ENCODE data around the gene SLC9A2. TPM values are rescaled to one million over a fixed set of nuclear protein-coding genes. Genes with fewer than 3 reads are reported as not detected.

The SLC9A2 gene
- total RNA-seq, 1 donor from 2014 or later, result 0.32 TPM

GRCh38 chr2:102661846-102662245 lies 42.5 kb downstream of the SLC9A2 start:
- Histone ChIP-seq H3K4me1 (ENCODE audit: insufficient read depth, low read length) (no peaks in the 10 kb centered on the region), H4K20me1 (ENCODE audit: insufficient read depth, low read length) (no peaks in the 10 kb centered on the region), H3K79me2 (ENCODE audit: insufficient read depth, low read length) (no peaks in the 10 kb centered on the region), H3K27ac (ENCODE audit: low read depth, low read length) (no peak overlapping the region), H3K4me2 (ENCODE audit: low read length) (no peak overlapping the region), H3K36me3 (ENCODE audit: insufficient read depth, low read length) (no peaks in the 10 kb centered on the region), H2AFZ (ENCODE audit: low read depth, low read length) (no peak overlapping the region), H3K4me3 (ENCODE audit: insufficient read depth, low read depth, low read length) (no peak overlapping the region), H3K9me3 (ENCODE audit: insufficient read depth, low read depth, low read length) (peaks cover 5% of the 10 kb centered on the region), H3K9ac (ENCODE audit: low read length) (no peak overlapping the region), H3K27me3 (ENCODE audit: insufficient read depth, low read length) (no peaks in the 10 kb centered on the region)
- no peak for FAIRE-seq
- no peak for DNase-seq (ENCODE audit: low read depth)
- H3K9me3 Mint-ChIP-seq (ENCODE audit: unreplicated experiment), result no peaks in the 10 kb centered on the region
- H3K27ac Mint-ChIP-seq (ENCODE audit: unreplicated experiment), result no peak overlapping the region
- H3K4me3 Mint-ChIP-seq (ENCODE audit: unreplicated experiment), result no peak overlapping the region
- no peaks in the 10 kb centered on the region for H3K36me3 Mint-ChIP-seq (ENCODE audit: low read depth, unreplicated experiment)
- H3K4me1 Mint-ChIP-seq (ENCODE audit: low read depth, unreplicated experiment), result peaks cover 6% of the 10 kb centered on the region
- H3K27me3 Mint-ChIP-seq (ENCODE audit: low read depth, unreplicated experiment), result peaks cover 7% of the 10 kb centered on the region
- TF ChIP-seq EZH2 (IDR thresholded peaks at IDR 0.05; ENCODE audit: insufficient read depth, low read length) (no peak), CTCF (IDR thresholded peaks at IDR 0.05; ENCODE audit: insufficient read depth, low read depth, low read length) (no peak)

- TF ChIP-seq CTCF (IDR thresholded peaks at IDR 0.05; ENCODE audit: insufficient read depth, low read depth, low read length) (no peak), EZH2 (IDR thresholded peaks at IDR 0.05; ENCODE audit: insufficient read depth, low read length) (no peak)
- no peak overlapping the region for H3K4me3 Mint-ChIP-seq (ENCODE audit: unreplicated experiment)
- Histone ChIP-seq H3K79me2 (ENCODE audit: insufficient read depth, low read length) (no peaks in the 10 kb centered on the region), H3K4me1 (ENCODE audit: insufficient read depth, low read length) (no peaks in the 10 kb centered on the region), H3K36me3 (ENCODE audit: insufficient read depth, low read length) (no peaks in the 10 kb centered on the region), H3K27me3 (ENCODE audit: insufficient read depth, low read length) (no peaks in the 10 kb centered on the region), H3K4me3 (ENCODE audit: insufficient read depth, low read depth, low read length) (no peak overlapping the region), H4K20me1 (ENCODE audit: insufficient read depth, low read length) (no peaks in the 10 kb centered on the region), H3K27ac (ENCODE audit: low read depth, low read length) (no peak overlapping the region), H3K9ac (ENCODE audit: low read length) (no peak overlapping the region), H3K4me2 (ENCODE audit: low read length) (no peak overlapping the region), H2AFZ (ENCODE audit: low read depth, low read length) (no peak overlapping the region), H3K9me3 (ENCODE audit: insufficient read depth, low read depth, low read length) (peaks cover under 1% of the 10 kb centered on the region)
- no peaks in the 10 kb centered on the region for H3K9me3 Mint-ChIP-seq (ENCODE audit: unreplicated experiment)
- H3K27me3 Mint-ChIP-seq (ENCODE audit: low read depth, unreplicated experiment), result peaks cover 7% of the 10 kb centered on the region
- H3K4me1 Mint-ChIP-seq (ENCODE audit: low read depth, unreplicated experiment), result peaks cover 6% of the 10 kb centered on the region
- DNase-seq (ENCODE audit: low read depth) (no peak), FAIRE-seq (no peak)
- H3K27ac Mint-ChIP-seq (ENCODE audit: unreplicated experiment), result no peak overlapping the region
- H3K36me3 Mint-ChIP-seq (ENCODE audit: low read depth, unreplicated experiment), result no peaks in the 10 kb centered on the region
Observed at GRCh38 chr2:102662833-102663232, 43.5 kb downstream of the SLC9A2 start.

- H3K79me2 ChIP-seq (ENCODE audit: insufficient read depth, low read length), result no peaks in the 10 kb centered on the region
- H3K36me3 ChIP-seq (ENCODE audit: insufficient read depth, low read length), result no peaks in the 10 kb centered on the region
- Mint-ChIP-seq H3K36me3 (ENCODE audit: low read depth, unreplicated experiment) (no peaks in the 10 kb centered on the region), H3K27me3 (ENCODE audit: low read depth, unreplicated experiment) (peaks cover 7% of the 10 kb centered on the region), H3K4me3 (ENCODE audit: unreplicated experiment) (no peak overlapping the region), H3K27ac (ENCODE audit: unreplicated experiment) (no peak overlapping the region), H3K9me3 (ENCODE audit: unreplicated experiment) (no peaks in the 10 kb centered on the region), H3K4me1 (ENCODE audit: low read depth, unreplicated experiment) (peaks cover 6% of the 10 kb centered on the region)
- H3K9me3 ChIP-seq (ENCODE audit: insufficient read depth, low read depth, low read length), result no peaks in the 10 kb centered on the region
- H3K9ac ChIP-seq (ENCODE audit: low read length), result no peak overlapping the region
- no peaks in the 10 kb centered on the region for H3K27me3 ChIP-seq (ENCODE audit: insufficient read depth, low read length)
- no peak overlapping the region for H3K27ac ChIP-seq (ENCODE audit: low read depth, low read length)
- TF ChIP-seq EZH2 (IDR thresholded peaks at IDR 0.05; ENCODE audit: insufficient read depth, low read length), result no peak
- no peak for TF ChIP-seq CTCF (IDR thresholded peaks at IDR 0.05; ENCODE audit: insufficient read depth, low read depth, low read length)
- H4K20me1 ChIP-seq (ENCODE audit: insufficient read depth, low read length), result no peaks in the 10 kb centered on the region
- H3K4me1 ChIP-seq (ENCODE audit: insufficient read depth, low read length), result no peaks in the 10 kb centered on the region
- no peak for FAIRE-seq
- no peak overlapping the region for H3K4me3 ChIP-seq (ENCODE audit: insufficient read depth, low read depth, low read length)
- no peak for DNase-seq (ENCODE audit: low read depth)
- no peak overlapping the region for H2AFZ ChIP-seq (ENCODE audit: low read depth, low read length)
- H3K4me2 ChIP-seq (ENCODE audit: low read length), result no peak overlapping the region
Observed at GRCh38 chr2:102663381-102663780, 44.0 kb downstream of the SLC9A2 start.
